ENCODE results near the gene DEGS2. TPM values are rescaled to one million over a fixed set of nuclear protein-coding genes. Genes with fewer than 3 reads are reported as not detected.

DEGS2 gene
- total and polyA plus RNA-seq, 2 experiments from 2014 or later, result 0.63 to 2.2 TPM

- no peak for ATAC-seq
- Histone ChIP-seq H3K79me2 (replicated peaks; ENCODE audit: insufficient read depth) (no peaks in the 10 kb centered on the region), H2AFZ (no peak overlapping the region), H3K4me2 (no peak overlapping the region), H3K27ac (ENCODE audit: low read depth) (no peak overlapping the region), H3F3A (replicated peaks; ENCODE audit: low read depth) (0 out of 2 replicates have a peak, but pooled peaks cover 4% of the 10 kb centered on the region), H3K9me2 (ENCODE audit: insufficient read depth) (no peaks in the 10 kb centered on the region), H4K20me1 (replicated peaks; ENCODE audit: insufficient read depth) (no peaks in the 10 kb centered on the region), H3K27me3 (ENCODE audit: insufficient read depth) (no peaks in the 10 kb centered on the region), H3K4me3 (no peak overlapping the region), H3K4me1 (ENCODE audit: insufficient read depth) (peaks cover 11% of the 10 kb centered on the region), H3K36me3 (ENCODE audit: insufficient read depth) (no peaks in the 10 kb centered on the region)
- no peak for DNase-seq (ENCODE audit: low spot score)
- H3K4me3 Mint-ChIP-seq, result no peak overlapping the region
- peaks cover 3% of the 10 kb centered on the region; the same call in 1 of the 3 replicates for H3K9me3 Mint-ChIP-seq
- TF ChIP-seq ETS1 (IDR thresholded peaks at IDR 0.05), result no peak
- no peak for TF ChIP-seq EZH2 (IDR thresholded peaks at IDR 0.05; ENCODE audit: low read depth, unreplicated experiment)
- no peak for TF ChIP-seq EZH2phosphoT487 (IDR thresholded peaks at IDR 0.05; ENCODE audit: unreplicated experiment)
- TF ChIP-seq STAT1 (IDR thresholded peaks at IDR 0.05; ENCODE audit: unreplicated experiment), result no peak
- no peak for TF ChIP-seq ZNF331 (CRISPR knock-in tag; IDR thresholded peaks at IDR 0.05; ENCODE audit: low read depth)
- TF ChIP-seq ZNF114 (CRISPR knock-in tag; IDR thresholded peaks at IDR 0.05), result no peak
- TF ChIP-seq, protein P1, sequence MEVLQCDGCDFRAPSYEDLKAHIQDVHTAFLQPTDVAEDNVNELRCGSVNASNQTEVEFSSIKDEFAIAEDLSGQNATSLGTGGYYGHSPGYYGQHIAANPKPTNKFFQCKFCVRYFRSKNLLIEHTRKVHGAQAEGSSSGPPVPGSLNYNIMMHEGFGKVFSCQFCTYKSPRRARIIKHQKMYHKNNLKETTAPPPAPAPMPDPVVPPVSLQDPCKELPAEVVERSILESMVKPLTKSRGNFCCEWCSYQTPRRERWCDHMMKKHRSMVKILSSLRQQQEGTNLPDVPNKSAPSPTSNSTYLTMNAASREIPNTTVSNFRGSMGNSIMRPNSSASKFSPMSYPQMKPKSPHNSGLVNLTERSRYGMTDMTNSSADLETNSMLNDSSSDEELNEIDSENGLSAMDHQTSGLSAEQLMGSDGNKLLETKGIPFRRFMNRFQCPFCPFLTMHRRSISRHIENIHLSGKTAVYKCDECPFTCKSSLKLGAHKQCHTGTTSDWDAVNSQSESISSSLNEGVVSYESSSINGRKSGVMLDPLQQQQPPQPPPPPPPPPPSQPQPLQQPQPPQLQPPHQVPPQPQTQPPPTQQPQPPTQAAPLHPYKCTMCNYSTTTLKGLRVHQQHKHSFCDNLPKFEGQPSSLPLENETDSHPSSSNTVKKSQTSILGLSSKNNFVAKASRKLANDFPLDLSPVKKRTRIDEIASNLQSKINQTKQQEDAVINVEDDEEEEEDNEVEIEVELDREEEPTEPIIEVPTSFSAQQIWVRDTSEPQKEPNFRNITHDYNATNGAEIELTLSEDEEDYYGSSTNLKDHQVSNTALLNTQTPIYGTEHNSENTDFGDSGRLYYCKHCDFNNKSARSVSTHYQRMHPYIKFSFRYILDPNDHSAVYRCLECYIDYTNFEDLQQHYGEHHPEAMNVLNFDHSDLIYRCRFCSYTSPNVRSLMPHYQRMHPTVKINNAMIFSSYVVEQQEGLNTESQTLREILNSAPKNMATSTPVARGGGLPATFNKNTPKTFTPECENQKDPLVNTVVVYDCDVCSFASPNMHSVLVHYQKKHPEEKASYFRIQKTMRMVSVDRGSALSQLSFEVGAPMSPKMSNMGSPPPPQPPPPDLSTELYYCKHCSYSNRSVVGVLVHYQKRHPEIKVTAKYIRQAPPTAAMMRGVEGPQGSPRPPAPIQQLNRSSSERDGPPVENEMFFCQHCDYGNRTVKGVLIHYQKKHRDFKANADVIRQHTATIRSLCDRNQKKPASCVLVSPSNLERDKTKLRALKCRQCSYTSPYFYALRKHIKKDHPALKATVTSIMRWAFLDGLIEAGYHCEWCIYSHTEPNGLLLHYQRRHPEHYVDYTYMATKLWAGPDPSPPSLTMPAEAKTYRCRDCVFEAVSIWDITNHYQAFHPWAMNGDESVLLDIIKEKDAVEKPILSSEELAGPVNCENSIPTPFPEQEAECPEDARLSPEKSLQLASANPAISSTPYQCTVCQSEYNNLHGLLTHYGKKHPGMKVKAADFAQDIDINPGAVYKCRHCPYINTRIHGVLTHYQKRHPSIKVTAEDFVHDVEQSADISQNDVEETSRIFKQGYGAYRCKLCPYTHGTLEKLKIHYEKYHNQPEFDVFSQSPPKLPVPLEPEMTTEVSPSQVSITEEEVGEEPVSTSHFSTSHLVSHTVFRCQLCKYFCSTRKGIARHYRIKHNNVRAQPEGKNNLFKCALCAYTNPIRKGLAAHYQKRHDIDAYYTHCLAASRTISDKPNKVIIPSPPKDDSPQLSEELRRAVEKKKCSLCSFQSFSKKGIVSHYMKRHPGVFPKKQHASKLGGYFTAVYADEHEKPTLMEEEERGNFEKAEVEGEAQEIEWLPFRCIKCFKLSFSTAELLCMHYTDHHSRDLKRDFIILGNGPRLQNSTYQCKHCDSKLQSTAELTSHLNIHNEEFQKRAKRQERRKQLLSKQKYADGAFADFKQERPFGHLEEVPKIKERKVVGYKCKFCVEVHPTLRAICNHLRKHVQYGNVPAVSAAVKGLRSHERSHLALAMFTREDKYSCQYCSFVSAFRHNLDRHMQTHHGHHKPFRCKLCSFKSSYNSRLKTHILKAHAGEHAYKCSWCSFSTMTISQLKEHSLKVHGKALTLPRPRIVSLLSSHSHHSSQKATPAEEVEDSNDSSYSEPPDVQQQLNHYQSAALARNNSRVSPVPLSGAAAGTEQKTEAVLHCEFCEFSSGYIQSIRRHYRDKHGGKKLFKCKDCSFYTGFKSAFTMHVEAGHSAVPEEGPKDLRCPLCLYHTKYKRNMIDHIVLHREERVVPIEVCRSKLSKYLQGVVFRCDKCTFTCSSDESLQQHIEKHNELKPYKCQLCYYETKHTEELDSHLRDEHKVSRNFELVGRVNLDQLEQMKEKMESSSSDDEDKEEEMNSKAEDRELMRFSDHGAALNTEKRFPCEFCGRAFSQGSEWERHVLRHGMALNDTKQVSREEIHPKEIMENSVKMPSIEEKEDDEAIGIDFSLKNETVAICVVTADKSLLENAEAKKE (CRISPR knock-in tag; IDR thresholded peaks at IDR 0.05), result no peak
- TF ChIP-seq POLR2AphosphoS5 (IDR thresholded peaks at IDR 0.05; ENCODE audit: low read depth), result no peak
- peaks cover 4% of the 10 kb centered on the region for H3K4me1 Mint-ChIP-seq
- peaks cover 13% of the 10 kb centered on the region for H3K27me3 Mint-ChIP-seq (ENCODE audit: insufficient read depth, low read depth, poor library complexity)
- peaks cover 7% of the 10 kb centered on the region; the same call in 1 of the 3 replicates for H3K36me3 Mint-ChIP-seq (ENCODE audit: low read depth)
- H3K27ac Mint-ChIP-seq, result no peak overlapping the region
Observed at GRCh38 chr14:100203146-100203545, 43.7 kb upstream of the DEGS2 start.
